Nucleus accumbens (tissue), 56 donors: ENCODE results near the gene PYGO1.

Experiments used
- DNase-seq, 56 donors: peaks; one replicate each; lab custom pipeline; 2025; lab: John Stamatoyannopoulos, UW

The PYGO1 gene

DNA sequence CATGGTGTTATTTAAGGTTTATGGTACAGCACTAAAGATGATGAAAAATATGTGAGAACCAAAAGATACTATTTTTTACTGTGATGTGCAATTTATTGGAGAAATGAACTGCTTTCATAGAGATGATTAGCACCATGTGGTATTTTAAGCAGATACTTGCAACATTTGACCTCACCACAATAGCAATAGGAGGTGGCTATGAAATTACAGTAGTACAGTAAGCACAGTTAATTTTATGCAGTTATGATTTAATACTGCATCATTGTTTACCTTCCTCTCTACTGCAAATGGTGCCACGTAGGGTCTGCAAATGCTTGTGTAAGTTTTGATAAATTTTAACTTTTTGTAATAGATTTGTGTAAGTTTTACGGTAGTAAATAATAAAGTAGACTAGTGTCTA, 14.0 kb downstream of the PYGO1 start:
- no peak for DNase-seq

DNA sequence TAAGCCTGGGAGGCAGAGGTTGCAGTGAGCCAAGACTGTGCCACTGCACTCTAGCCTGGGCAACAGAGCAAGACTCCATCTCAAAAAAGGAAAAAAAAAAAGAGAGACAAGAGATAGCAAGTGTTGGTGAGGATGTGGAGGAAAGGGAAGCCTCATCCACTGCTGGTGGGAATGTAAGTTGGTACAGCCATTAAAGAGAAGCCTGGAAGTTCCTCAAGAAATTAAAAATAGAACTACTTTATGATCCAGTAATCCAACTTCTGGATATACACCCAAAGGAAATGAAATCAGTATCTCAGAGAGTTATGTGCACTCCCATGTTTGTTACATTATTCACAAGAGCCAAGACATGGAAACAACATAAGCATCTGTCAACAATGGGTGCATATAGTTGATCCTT, 14.9 kb downstream of the PYGO1 start:
- DNase-seq: no peak

- DNase-seq: no peak
These were observed 23.6 kb downstream of the PYGO1 start for GRCh38 chr15:55564347-55565145.

- no peak for DNase-seq
These were observed 25.5 kb downstream of the PYGO1 start for GRCh38 chr15:55562601-55563000.

GRCh38 chr15:55555089-55555488, 33.1 kb downstream of the PYGO1 start:
- DNase-seq: no peak

- DNase-seq: peak in 7 of 56 donors; percentile 0 to 6 (median 3)
These were observed 35.2 kb downstream of the PYGO1 start for GRCh38 chr15:55552926-55553325.

DNA sequence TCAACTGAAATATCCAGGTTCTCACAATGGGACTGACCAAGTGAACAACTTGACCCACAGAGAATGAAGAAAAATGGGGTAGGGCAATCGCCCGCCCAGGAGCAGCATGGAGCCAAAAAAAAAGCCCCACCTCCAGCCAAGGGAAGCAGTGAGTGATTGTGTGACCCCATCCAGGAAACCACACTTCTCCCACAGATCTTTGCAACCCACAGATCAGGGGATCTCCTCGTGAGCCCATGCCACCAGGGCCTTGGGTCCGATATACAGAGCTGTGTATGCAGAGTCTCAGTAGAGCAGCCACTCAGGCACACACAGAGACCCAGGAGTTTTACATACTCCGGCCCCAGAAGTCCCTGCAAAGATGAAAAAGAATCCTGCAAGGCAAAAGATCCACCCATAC, 35.7 kb downstream of the PYGO1 start:
- no peak for DNase-seq

DNA sequence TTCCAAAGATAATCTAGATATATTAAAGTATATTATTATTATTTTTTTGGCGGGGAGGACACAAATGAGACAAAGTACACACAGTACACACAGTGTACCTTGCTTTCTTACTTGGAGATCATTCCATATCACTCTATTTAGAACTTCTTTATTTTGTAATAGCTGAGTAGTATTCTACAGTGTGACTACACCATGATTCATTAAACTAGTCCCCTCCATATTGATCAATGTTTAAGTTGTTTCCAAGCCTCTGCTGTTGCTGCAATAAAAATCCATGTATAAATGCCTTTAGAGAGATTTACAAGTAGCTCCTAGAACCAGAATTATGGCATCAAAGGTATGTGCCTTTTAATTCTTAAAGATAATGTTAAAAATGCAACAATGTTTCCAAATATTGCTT, 38.8 kb downstream of the PYGO1 start:
- DNase-seq: no peak

DNA sequence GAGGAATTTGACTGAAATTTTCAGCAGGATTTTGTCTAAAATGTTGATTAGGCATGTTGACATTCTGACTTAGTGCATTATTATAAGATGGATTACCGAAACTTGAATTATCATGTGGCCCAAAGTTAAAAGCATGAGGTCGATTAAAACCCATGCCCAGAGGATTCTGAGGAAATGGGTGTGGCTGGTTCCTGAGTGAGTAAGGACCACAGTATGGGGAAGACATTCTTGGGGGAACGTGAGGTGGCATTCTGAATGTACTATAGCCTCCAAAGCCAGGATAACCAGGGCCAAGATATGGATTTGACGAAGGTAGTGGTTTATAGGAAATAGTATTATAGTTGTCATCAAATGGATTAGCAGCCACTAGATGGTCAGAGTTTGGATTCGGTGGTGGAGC, 41.4 kb downstream of the PYGO1 start:
- no peak for DNase-seq

- no peak for DNase-seq
These were observed 52.7 kb downstream of the PYGO1 start for GRCh38 chr15:55535436-55535835.

GRCh38 chr15:55532944-55533343, 55.2 kb downstream of the PYGO1 start:
- no peak for DNase-seq

- DNase-seq: no peak
These were observed 57.3 kb downstream of the PYGO1 start for GRCh38 chr15:55530861-55531313.

DNA sequence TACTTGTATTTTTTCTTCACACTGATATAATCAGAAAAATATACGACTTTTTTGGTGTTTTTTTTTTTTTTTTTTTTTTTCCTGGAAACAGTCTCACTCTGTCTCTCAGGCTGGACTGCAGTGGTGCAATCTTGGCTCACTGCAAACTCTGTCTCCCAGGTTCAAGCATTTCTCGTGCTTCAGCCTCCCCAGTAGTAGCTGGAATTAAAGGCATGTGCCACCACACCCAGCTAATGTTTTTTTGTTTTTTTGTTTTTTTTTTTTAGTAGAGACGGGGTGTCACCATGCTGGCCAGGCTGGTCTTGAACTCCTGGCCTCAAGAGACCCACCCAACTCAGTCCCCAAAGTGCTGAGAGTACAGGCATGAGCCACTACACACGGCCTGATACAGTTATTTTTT, 59.3 kb downstream of the PYGO1 start:
- no peak for DNase-seq

- no peak for DNase-seq
These were observed 61.0 kb downstream of the PYGO1 start for GRCh38 chr15:55527150-55527549.

DNA sequence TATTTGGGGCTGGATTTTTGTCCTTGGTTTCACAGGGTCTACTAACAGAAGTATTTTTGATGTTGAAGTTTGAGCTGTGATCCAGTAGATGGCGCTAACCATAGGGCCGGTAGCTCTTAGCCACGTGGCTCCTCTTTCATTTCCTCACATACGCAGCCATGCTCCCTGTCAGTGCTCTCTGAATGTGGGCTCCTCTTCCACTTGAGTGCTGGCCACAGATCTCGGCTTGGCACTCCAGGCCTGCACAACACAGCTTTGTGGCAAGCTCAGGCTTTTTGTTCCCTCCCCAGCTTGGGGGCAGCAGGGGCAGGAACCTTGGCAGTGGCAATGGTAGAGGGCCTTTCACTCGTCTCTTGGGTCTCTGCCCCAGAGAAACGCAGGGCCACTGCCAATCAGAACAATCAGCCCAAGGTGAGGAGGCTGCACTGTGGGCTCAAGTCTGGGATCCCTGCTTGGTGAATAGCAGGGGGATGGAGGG, 61.5 kb downstream of the PYGO1 start:
- peak in 8 of 56 donors; percentile 2 to 29 (median 10) for DNase-seq

DNA sequence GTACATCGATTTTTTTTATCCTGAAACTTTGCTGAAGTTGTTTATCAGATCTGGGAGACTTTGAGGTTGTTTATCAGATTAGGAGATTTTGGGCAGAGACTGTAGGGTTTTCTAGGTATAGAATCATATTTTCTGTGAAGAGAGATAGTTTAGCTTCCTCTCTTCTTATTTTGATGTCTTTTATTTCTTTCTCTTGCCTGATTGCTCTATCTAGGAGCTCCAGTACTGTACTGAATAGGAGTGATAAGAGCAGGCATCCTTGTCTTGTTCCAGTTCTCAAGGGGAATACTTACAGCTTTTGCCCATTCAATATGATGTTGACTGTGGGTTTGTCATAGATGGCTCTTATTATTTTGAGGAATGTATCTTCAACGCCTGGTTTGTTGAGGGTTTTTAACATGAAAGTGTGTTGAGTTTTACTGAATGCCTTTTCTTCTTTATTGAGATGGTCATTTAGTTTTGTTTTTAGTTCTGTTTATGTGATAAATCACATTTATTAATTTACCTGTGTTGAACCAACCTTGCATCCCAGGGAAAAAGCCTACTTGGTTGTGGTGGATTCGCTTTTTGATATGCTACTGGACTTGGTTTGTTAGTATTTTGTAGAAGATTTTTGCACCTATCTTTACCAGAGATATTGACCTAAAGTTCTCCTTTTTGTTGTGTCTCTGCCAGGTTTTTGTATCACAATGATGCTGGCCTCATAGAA, 65.2 kb downstream of the PYGO1 start:
- no peak for DNase-seq

DNA sequence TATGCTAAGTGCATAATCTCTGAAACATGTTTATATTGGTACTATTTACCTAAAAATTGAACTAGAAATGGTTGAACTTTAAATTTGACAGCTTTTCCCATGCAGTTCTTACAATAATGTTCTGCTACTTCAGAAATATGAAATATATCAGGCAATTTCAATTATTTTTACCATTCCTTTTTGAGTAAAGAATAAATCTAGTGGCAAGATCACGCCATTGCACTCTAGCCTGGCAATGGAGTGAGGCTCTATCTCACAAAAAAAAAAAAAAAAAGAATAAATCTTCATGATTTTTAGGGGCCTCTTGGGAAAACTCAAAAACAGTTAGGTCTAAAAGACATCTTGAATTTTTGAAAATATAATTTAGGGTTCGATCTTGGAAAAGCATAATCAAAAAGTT, 69.5 kb downstream of the PYGO1 start:
- DNase-seq: no peak

DNA sequence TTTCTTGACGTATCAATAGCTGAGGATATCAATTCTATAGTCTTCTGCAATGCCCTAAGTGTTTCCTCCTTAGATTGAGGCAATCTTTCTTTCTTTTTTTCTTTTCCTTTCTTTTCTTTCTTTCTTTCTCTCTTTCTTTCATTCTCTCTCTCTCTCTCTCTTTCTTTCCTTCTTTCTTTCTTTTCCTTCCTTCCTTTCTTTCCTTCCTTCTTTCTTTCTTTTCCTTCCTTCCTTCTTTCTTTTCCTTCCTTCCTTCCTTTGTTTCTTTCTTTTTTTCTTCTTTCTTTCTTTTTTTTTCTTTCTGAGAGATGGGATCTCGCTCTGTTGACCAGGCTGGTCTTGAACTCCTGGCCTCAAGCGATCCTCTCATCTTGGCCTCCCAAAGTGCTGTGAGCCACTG, 70.1 kb downstream of the PYGO1 start:
- no peak for DNase-seq

- DNase-seq: no peak
These were observed 72.0 kb downstream of the PYGO1 start for GRCh38 chr15:55515991-55516776.

DNA sequence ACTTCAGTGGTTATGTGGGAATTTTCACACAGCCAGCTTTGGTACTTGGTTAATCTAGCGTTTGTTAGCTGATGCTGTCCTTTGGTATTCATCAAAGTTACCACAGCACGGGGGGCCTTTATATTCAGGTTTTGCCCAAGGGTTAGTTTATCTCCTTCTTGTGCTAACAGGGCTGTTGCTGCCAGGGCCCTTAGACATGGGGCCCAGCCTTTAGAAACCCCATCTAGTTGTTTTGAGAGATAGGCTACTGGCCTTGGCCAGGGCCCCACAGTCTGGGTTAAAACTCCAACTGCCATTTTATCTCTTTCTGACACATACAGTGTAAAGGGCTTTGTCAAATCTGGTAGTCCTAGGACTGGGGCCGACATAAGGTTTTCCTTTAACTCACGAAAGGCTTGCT, 72.7 kb downstream of the PYGO1 start:
- no peak for DNase-seq

DNA sequence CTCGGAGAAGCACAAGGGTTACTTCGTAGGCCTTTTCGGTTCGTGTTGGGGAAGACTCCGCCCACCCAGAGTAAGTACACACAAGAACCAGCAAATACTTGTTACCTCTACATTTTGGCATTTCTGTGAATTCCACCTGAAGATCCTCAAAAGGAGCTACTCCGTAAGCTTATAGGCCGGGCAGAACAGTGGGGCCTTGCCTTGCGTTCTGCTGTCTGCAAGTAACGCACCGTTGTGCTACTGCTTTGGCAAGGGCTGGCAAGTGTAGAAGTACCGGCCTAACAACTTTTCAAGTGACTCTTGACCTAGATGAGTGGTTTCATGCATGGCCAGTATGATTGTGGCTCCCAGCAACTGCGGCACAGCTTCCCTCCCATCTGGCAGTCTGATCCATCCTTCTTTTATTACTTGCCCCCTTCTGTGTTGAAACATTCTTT, 73.7 kb downstream of the PYGO1 start:
- DNase-seq: no peak
